GM12878 (cell line): ENCODE measurements around the gene BCKDHB. TPM values are rescaled to one million over a fixed set of nuclear protein-coding genes. Genes with fewer than 3 reads are reported as not detected.

Source experiments
- ATAC-seq: fragments of 200-7000 bp; cut with Tn5 transposase; 3 replicates; pipeline ENCODE4 v1.9.1; 2020; ENCODE audit warnings: mild to moderate bottlenecking, moderate library complexity
- BruUV-seq: library from RNA; stranded (reverse); fragments of 400-500 nt; replicated peaks from 2 replicates; lab custom pipeline; 2021; lab: Mats Ljungman, UMichigan
- CTCF ChIA-PET: fragments of 300-600 bp; sonication (Branson Sonifier 250); formaldehyde crosslinking; extraction: SDS; loops from one replicate; lab custom pipeline; 2021; ENCODE audit warnings: inconsistent platforms; lab: Yijun Ruan, JAX
- POLR2A ChIA-PET: fragments of 350-600 bp; formaldehyde crosslinking; extraction: SDS; loops from one replicate; lab custom pipeline; 2021; ENCODE audit warnings: inconsistent platforms; lab: Charles Lee
- RAD21 ChIA-PET: fragments of 300-600 bp; sonication (Branson Sonifier 250); formaldehyde crosslinking; loops from one replicate; lab custom pipeline; 2023; ENCODE audit warnings: antibody characterized with exemption; ENCODE audit not compliant: unreplicated experiment; lab: Charles Lee
- SMC1A ChIA-PET: fragments of 300-600 bp; sonication (Branson Sonifier 250); formaldehyde crosslinking; loops from one replicate; lab custom pipeline; 2023; ENCODE audit not compliant: unreplicated experiment, uncharacterized antibody; lab: Charles Lee
- DNase-seq: peaks from one replicate; pipeline ENCODE4 v3.0.0-alpha.2; 2011; ENCODE audit warnings: low read depth, low spot score
- FAIRE-seq: peaks from 3 replicates; lab custom pipeline; 2011; peaks lifted over from hg19 to GRCh38; lab: Jason Lieb, UNC
- H2AFZ ChIP-seq: 2 replicates; pipeline ENCODE4 v1.6.0; 2011; ENCODE audit warnings: low read depth, low read length, control low read depth; ENCODE audit not compliant: control insufficient read depth
- H3K27ac ChIP-seq: 2 replicates; pipeline ENCODE4 v1.5.1; 2011; ENCODE audit warnings: control low read depth; ENCODE audit not compliant: control insufficient read depth, insufficient read depth
- H3K27me3 ChIP-seq, 2 experiments: replicated peaks in 1 of 2; 2 replicates each; pipeline versions ENCODE4 v1.6.0 to v1.6.1; 2011; ENCODE audit warnings: low read length in 1 of 2; ENCODE audit not compliant: control insufficient read depth in 2 of 2, insufficient read depth in 2 of 2
- H3K36me3 ChIP-seq, 2 experiments: 2 replicates each; pipeline ENCODE4 v1.5.1; 2011; ENCODE audit warnings: low read length in 1 of 2; ENCODE audit not compliant: control insufficient read depth in 2 of 2, insufficient read depth in 2 of 2
- H3K4me1 ChIP-seq: 2 replicates; pipeline ENCODE4 v1.6.1; 2011; ENCODE audit warnings: mild to moderate bottlenecking, low read length, moderate library complexity, mixed read lengths; ENCODE audit not compliant: control insufficient read depth, insufficient read depth
- H3K4me2 ChIP-seq: 2 replicates; pipeline ENCODE4 v1.6.0; 2011; ENCODE audit warnings: control low read depth; ENCODE audit not compliant: control insufficient read depth, insufficient read depth
- H3K4me3 ChIP-seq: fragments of 200-600 bp; sonication (generic); 2 replicates; pipeline ENCODE4 v1.5.1; 2016
- H3K79me2 ChIP-seq: 2 replicates; pipeline ENCODE4 v1.6.0; 2011; ENCODE audit warnings: low read length; ENCODE audit not compliant: control insufficient read depth, insufficient read depth
- H3K9ac ChIP-seq: 2 replicates; pipeline ENCODE4 v1.8.0; 2011; ENCODE audit warnings: low read length, control low read depth, mixed read lengths; ENCODE audit not compliant: control insufficient read depth, insufficient read depth
- H3K9me3 ChIP-seq: replicated peaks from 3 replicates; pipeline ENCODE4 v1.5.1; 2011; ENCODE audit warnings: mild to moderate bottlenecking, low read length; ENCODE audit not compliant: control insufficient read depth, insufficient read depth
- H4K20me1 ChIP-seq: 2 replicates; pipeline ENCODE4 v1.6.0; 2011; ENCODE audit not compliant: control insufficient read depth, insufficient read depth
- ATF7 ChIP-seq: fragments of 450-650 bp; IDR thresholded peaks from 2 replicates; pipeline ENCODE4 v1.6.1; 2016; ENCODE audit warnings: low read depth, mild to moderate bottlenecking
- BCLAF1 ChIP-seq: fragments of 450-650 bp; IDR thresholded peaks from 2 replicates; pipeline ENCODE4 v1.6.1; 2017; ENCODE audit warnings: antibody characterized with exemption, mild to moderate bottlenecking, moderate library complexity
- BHLHE40 ChIP-seq, 2 experiments: fragments of 450-650 bp in 1 of 2; IDR thresholded peaks; 2 replicates each; pipeline ENCODE4 v1.6.1; 2011 to 2017; ENCODE audit warnings: low read depth in 2 of 2, borderline replicate concordance in 1 of 2, improper control_type of control experiment in 1 of 2, low read length in 1 of 2, mild to moderate bottlenecking in 1 of 2
- POLR2A ChIP-seq: IDR thresholded peaks from 2 replicates; pipeline ENCODE4 v1.6.1; 2011; ENCODE audit warnings: low read depth, mild to moderate bottlenecking, low read length
- RCOR1 ChIP-seq: conservative IDR thresholded peaks from 2 replicates; pipeline ENCODE4 v1.6.1; 2012; ENCODE audit warnings: low read depth, low read length, improper control_type of control experiment
- REST ChIP-seq: IDR thresholded peaks from 2 replicates; pipeline ENCODE4 v1.6.1; 2012; ENCODE audit warnings: mild to moderate bottlenecking, low read depth, low read length
- ZNF24 ChIP-seq: fragments of 450-650 bp; IDR thresholded peaks from 2 replicates; pipeline ENCODE4 v1.6.1; 2017; ENCODE audit warnings: antibody characterized with exemption, mild to moderate bottlenecking
- ZNF687 ChIP-seq: fragments of 450-650 bp; IDR thresholded peaks from 2 replicates; pipeline ENCODE4 v1.6.1; 2017; ENCODE audit warnings: mild to moderate bottlenecking, moderate library complexity
- WGBS: methylation state at CpG from one replicate; pipeline ENCODE4 v1.1.6; 2016; ENCODE audit warnings: low lambda C conversion rate; ENCODE audit not compliant: insufficient replicate concordance, insufficient coverage; ENCODE audit errors: missing lambda C conversion rate; 5-methylcytosine and 5-hydroxymethylcytosine counted together
- in situ Hi-C: fragments of 300-500 bp; cut with MboI; formaldehyde crosslinking; loops from 9 replicates; pipeline ENCODE4 v1.14.3; 2018; ENCODE audit warnings: mixed read lengths
- intact Hi-C: fragments of 100-400 bp; cut with micrococcal nuclease; formaldehyde crosslinking; loops from one replicate; pipeline ENCODE4 v1.14.2; 2022; ENCODE audit not compliant: unreplicated experiment
- polyA plus RNA-seq, 11 experiments: library from polyadenylated mRNA; depleted of rRNA in 4 of 11; unstranded in 6 of 11; stranded (reverse) in 5 of 11; fragments of >200 nt; fragmentation: Nextera tagmentation in 4 of 11; fragmentation: Illumina TruSeq in 1 of 11; extraction: Ambion mirVana in 4 of 11; extraction: Trizol in 1 of 11; gene quantifications; 1 replicate in 1 of 11; 2 replicates in 10 of 11; pipeline versions ENCODE4 v1.2.1 to v1.2.3, GENCODE V29; 2011 to 2016; ENCODE audit warnings: inconsistent platforms in 2 of 11, missing spikeins in 2 of 11, low read depth in 1 of 11
- total RNA-seq, 4 experiments: library from RNA; depleted of rRNA in 3 of 4; stranded (reverse); fragments of >200 nt in 3 of 4; fragmentation: Illumina TruSeq in 1 of 4; extraction: Trizol in 1 of 4; gene quantifications; 2 replicates each; pipeline versions ENCODE4 v1.2.1 to v1.2.3, GENCODE V29; 2013 to 2021
- TF ChIP-seq, protein P1 (sequence below): fragments of 450-650 bp; IDR thresholded peaks from 2 replicates; pipeline ENCODE4 v1.6.1; 2018; ENCODE audit warnings: mild to moderate bottlenecking, low read depth, moderate library complexity; ENCODE audit not compliant: partially characterized antibody

The BCKDHB gene
- total and polyA plus RNA-seq, 10 of the 15 experiments (the other 5 are each of a cell fraction or from before 2014, with no cell fraction given), result 12.9 to 57.1 (median 25.3) TPM

- no peak overlapping the region for H3K9ac ChIP-seq
- ATAC-seq (peak; percentile 57), DNase-seq (no peak), FAIRE-seq (no peak)
- no peak overlapping the region for H3K27ac ChIP-seq
- ChIA-PET POLR2A (interaction anchor here (1.4 kb wide), 1 partner anchor 52 kb away, joined by 4 read pairs; the partner anchor contains the start of gene BCKDHB), RAD21 (no interaction called here), CTCF (interaction anchor here (0.9 kb wide), 1 partner anchor 12 kb away, joined by 3 read pairs; no protein-coding TSS in a partner anchor), SMC1A (interaction anchor here (0.6 kb wide), 1 partner anchor 1582 kb away, joined by 3 read pairs; no protein-coding TSS in a partner anchor)
- no peak overlapping the region for H3K4me2 ChIP-seq
- 45% methylated on average over 2 of the region's 2 CpGs for WGBS
- H3K9me3 ChIP-seq, result no peaks in the 10 kb centered on the region
- no peaks in the 10 kb centered on the region for H3K79me2 ChIP-seq
- no peaks in the 10 kb centered on the region for H3K36me3 ChIP-seq
- intact Hi-C loops (no loop called here), in situ Hi-C loops (no loop called here)
- no peak overlapping the region for H3K4me3 ChIP-seq
- H3K4me1 ChIP-seq, result no peaks in the 10 kb centered on the region
- H3K27me3 ChIP-seq, result no peaks in the 10 kb centered on the region
- H2AFZ ChIP-seq, result no peak overlapping the region
- no peaks in the 10 kb centered on the region for H4K20me1 ChIP-seq
- no TSS peak for BruUV-seq
- TF ChIP-seq POLR2A, result no peak
- TF ChIP-seq RCOR1, result no peak
- TF ChIP-seq ZNF687, result no peak
- no peak for TF ChIP-seq BCLAF1
- no peak for TF ChIP-seq ZNF24
- no peak for TF ChIP-seq ATF7
- TF ChIP-seq, protein P1, sequence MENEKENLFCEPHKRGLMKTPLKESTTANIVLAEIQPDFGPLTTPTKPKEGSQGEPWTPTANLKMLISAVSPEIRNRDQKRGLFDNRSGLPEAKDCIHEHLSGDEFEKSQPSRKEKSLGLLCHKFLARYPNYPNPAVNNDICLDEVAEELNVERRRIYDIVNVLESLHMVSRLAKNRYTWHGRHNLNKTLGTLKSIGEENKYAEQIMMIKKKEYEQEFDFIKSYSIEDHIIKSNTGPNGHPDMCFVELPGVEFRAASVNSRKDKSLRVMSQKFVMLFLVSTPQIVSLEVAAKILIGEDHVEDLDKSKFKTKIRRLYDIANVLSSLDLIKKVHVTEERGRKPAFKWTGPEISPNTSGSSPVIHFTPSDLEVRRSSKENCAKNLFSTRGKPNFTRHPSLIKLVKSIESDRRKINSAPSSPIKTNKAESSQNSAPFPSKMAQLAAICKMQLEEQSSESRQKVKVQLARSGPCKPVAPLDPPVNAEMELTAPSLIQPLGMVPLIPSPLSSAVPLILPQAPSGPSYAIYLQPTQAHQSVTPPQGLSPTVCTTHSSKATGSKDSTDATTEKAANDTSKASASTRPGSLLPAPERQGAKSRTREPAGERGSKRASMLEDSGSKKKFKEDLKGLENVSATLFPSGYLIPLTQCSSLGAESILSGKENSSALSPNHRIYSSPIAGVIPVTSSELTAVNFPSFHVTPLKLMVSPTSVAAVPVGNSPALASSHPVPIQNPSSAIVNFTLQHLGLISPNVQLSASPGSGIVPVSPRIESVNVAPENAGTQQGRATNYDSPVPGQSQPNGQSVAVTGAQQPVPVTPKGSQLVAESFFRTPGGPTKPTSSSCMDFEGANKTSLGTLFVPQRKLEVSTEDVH, result no peak
- TF ChIP-seq REST, result no peak
- no peak for TF ChIP-seq BHLHE40 (IDR thresholded peaks at IDR 0.05; ENCODE audit: borderline replicate concordance in 1 of 2, low read depth in 2 of 2, low read length in 1 of 2)
These were observed 52.1 kb downstream of the BCKDHB start for GRCh38 chr6:80158478-80158989.
